GM12878 (cell line): ENCODE measurements around the gene S1PR4. TPM values are rescaled to one million over a fixed set of nuclear protein-coding genes. Genes with fewer than 3 reads are reported as not detected.
A peak's percentile ranks its signal among the peaks of the same experiment; 100 is the strongest.

ENCODE experiments used
- ATAC-seq: fragments of 200-7000 bp; cut with Tn5 transposase; 3 replicates; pipeline ENCODE4 v1.9.1; 2020; ENCODE audit warnings: mild to moderate bottlenecking, moderate library complexity
- BruUV-seq: library from RNA; stranded (reverse); fragments of 400-500 nt; replicated peaks from 2 replicates; lab custom pipeline; 2021; lab: Mats Ljungman, UMichigan
- CTCF ChIA-PET: fragments of 300-600 bp; sonication (Branson Sonifier 250); formaldehyde crosslinking; extraction: SDS; loops from one replicate; lab custom pipeline; 2021; ENCODE audit warnings: inconsistent platforms; lab: Yijun Ruan, JAX
- POLR2A ChIA-PET: fragments of 350-600 bp; formaldehyde crosslinking; extraction: SDS; loops from one replicate; lab custom pipeline; 2021; ENCODE audit warnings: inconsistent platforms; lab: Charles Lee
- RAD21 ChIA-PET: fragments of 300-600 bp; sonication (Branson Sonifier 250); formaldehyde crosslinking; loops from one replicate; lab custom pipeline; 2023; ENCODE audit warnings: antibody characterized with exemption; ENCODE audit not compliant: unreplicated experiment; lab: Charles Lee
- SMC1A ChIA-PET: fragments of 300-600 bp; sonication (Branson Sonifier 250); formaldehyde crosslinking; loops from one replicate; lab custom pipeline; 2023; ENCODE audit not compliant: unreplicated experiment, uncharacterized antibody; lab: Charles Lee
- DNase-seq: peaks from one replicate; pipeline ENCODE4 v3.0.0-alpha.2; 2011; ENCODE audit warnings: low read depth, low spot score
- FAIRE-seq: peaks from 3 replicates; lab custom pipeline; 2011; peaks lifted over from hg19 to GRCh38; lab: Jason Lieb, UNC
- H2AFZ ChIP-seq: 2 replicates; pipeline ENCODE4 v1.6.0; 2011; ENCODE audit warnings: low read depth, low read length, control low read depth; ENCODE audit not compliant: control insufficient read depth
- H3K27ac ChIP-seq: 2 replicates; pipeline ENCODE4 v1.5.1; 2011; ENCODE audit warnings: control low read depth; ENCODE audit not compliant: control insufficient read depth, insufficient read depth
- H3K27me3 ChIP-seq, 2 experiments: replicated peaks in 1 of 2; 2 replicates each; pipeline versions ENCODE4 v1.6.0 to v1.6.1; 2011; ENCODE audit warnings: low read length in 1 of 2; ENCODE audit not compliant: control insufficient read depth in 2 of 2, insufficient read depth in 2 of 2
- H3K36me3 ChIP-seq, 2 experiments: 2 replicates each; pipeline ENCODE4 v1.5.1; 2011; ENCODE audit warnings: low read length in 1 of 2; ENCODE audit not compliant: control insufficient read depth in 2 of 2, insufficient read depth in 2 of 2
- H3K4me1 ChIP-seq: 2 replicates; pipeline ENCODE4 v1.6.1; 2011; ENCODE audit warnings: mild to moderate bottlenecking, low read length, moderate library complexity, mixed read lengths; ENCODE audit not compliant: control insufficient read depth, insufficient read depth
- H3K4me2 ChIP-seq: 2 replicates; pipeline ENCODE4 v1.6.0; 2011; ENCODE audit warnings: control low read depth; ENCODE audit not compliant: control insufficient read depth, insufficient read depth
- H3K4me3 ChIP-seq: fragments of 200-600 bp; sonication (generic); 2 replicates; pipeline ENCODE4 v1.5.1; 2016
- H3K79me2 ChIP-seq: 2 replicates; pipeline ENCODE4 v1.6.0; 2011; ENCODE audit warnings: low read length; ENCODE audit not compliant: control insufficient read depth, insufficient read depth
- H3K9ac ChIP-seq: 2 replicates; pipeline ENCODE4 v1.8.0; 2011; ENCODE audit warnings: low read length, control low read depth, mixed read lengths; ENCODE audit not compliant: control insufficient read depth, insufficient read depth
- H3K9me3 ChIP-seq: replicated peaks from 3 replicates; pipeline ENCODE4 v1.5.1; 2011; ENCODE audit warnings: mild to moderate bottlenecking, low read length; ENCODE audit not compliant: control insufficient read depth, insufficient read depth
- H4K20me1 ChIP-seq: 2 replicates; pipeline ENCODE4 v1.6.0; 2011; ENCODE audit not compliant: control insufficient read depth, insufficient read depth
- CREB1 ChIP-seq: IDR thresholded peaks from 2 replicates; pipeline ENCODE4 v1.6.1; 2012; ENCODE audit warnings: low read depth, mild to moderate bottlenecking, inconsistent platforms
- E4F1 ChIP-seq: fragments of 450-650 bp; IDR thresholded peaks from 2 replicates; pipeline ENCODE4 v1.6.1; 2018; ENCODE audit warnings: borderline replicate concordance, mild to moderate bottlenecking; ENCODE audit not compliant: partially characterized antibody
- IRF4 ChIP-seq: IDR thresholded peaks from 2 replicates; pipeline ENCODE4 v1.6.1; 2011; ENCODE audit warnings: low read depth, low read length
- MEF2A ChIP-seq: IDR thresholded peaks from 2 replicates; pipeline ENCODE4 v1.6.1; 2011; ENCODE audit warnings: low read depth, mild to moderate bottlenecking, low read length, moderate library complexity; ENCODE audit not compliant: insufficient read depth
- NR2C1 ChIP-seq: fragments of 450-650 bp; IDR thresholded peaks from 2 replicates; pipeline ENCODE4 v1.6.1; 2017; ENCODE audit warnings: antibody characterized with exemption, mild to moderate bottlenecking, moderate library complexity
- RBBP5 ChIP-seq: fragments of 200-600 bp; sonication (generic); conservative IDR thresholded peaks from 2 replicates; pipeline ENCODE4 v1.6.1; 2016
- ZNF274 ChIP-seq: IDR thresholded peaks from one replicate; pipeline ENCODE4 v1.8.0; 2011; ENCODE audit not compliant: insufficient read length, insufficient read depth
- ZSCAN29 ChIP-seq: fragments of 450-650 bp; IDR thresholded peaks from 2 replicates; pipeline ENCODE4 v1.6.1; 2017; ENCODE audit warnings: mild to moderate bottlenecking, moderate library complexity
- WGBS: methylation state at CpG from one replicate; pipeline ENCODE4 v1.1.6; 2016; ENCODE audit warnings: low lambda C conversion rate; ENCODE audit not compliant: insufficient replicate concordance, insufficient coverage; ENCODE audit errors: missing lambda C conversion rate; 5-methylcytosine and 5-hydroxymethylcytosine counted together
- in situ Hi-C: fragments of 300-500 bp; cut with MboI; formaldehyde crosslinking; loops from 9 replicates; pipeline ENCODE4 v1.14.3; 2018; ENCODE audit warnings: mixed read lengths
- intact Hi-C: fragments of 100-400 bp; cut with micrococcal nuclease; formaldehyde crosslinking; loops from one replicate; pipeline ENCODE4 v1.14.2; 2022; ENCODE audit not compliant: unreplicated experiment
- polyA plus RNA-seq, 11 experiments: library from polyadenylated mRNA; depleted of rRNA in 4 of 11; unstranded in 6 of 11; stranded (reverse) in 5 of 11; fragments of >200 nt; fragmentation: Nextera tagmentation in 4 of 11; fragmentation: Illumina TruSeq in 1 of 11; extraction: Ambion mirVana in 4 of 11; extraction: Trizol in 1 of 11; gene quantifications; 1 replicate in 1 of 11; 2 replicates in 10 of 11; pipeline versions ENCODE4 v1.2.1 to v1.2.3, GENCODE V29; 2011 to 2016; ENCODE audit warnings: inconsistent platforms in 2 of 11, missing spikeins in 2 of 11, low read depth in 1 of 11
- total RNA-seq, 4 experiments: library from RNA; depleted of rRNA in 3 of 4; stranded (reverse); fragments of >200 nt in 3 of 4; fragmentation: Illumina TruSeq in 1 of 4; extraction: Trizol in 1 of 4; gene quantifications; 2 replicates each; pipeline versions ENCODE4 v1.2.1 to v1.2.3, GENCODE V29; 2013 to 2021
- TF ChIP-seq, protein P1 (sequence below): fragments of 450-650 bp; IDR thresholded peaks from 2 replicates; pipeline ENCODE4 v1.6.1; 2017; ENCODE audit warnings: antibody characterized with exemption, mild to moderate bottlenecking, moderate library complexity
- TF ChIP-seq, protein P2 (sequence below): IDR thresholded peaks from 2 replicates; pipeline ENCODE4 v1.6.1; 2012; ENCODE audit warnings: low read depth, low read length, improper control_type of control experiment
- TF ChIP-seq, protein P3 (sequence below): fragments of 450-650 bp; formaldehyde crosslinking; IDR thresholded peaks from 2 replicates; pipeline ENCODE4 v1.5.0; 2022; ENCODE audit warnings: mild to moderate bottlenecking, missing genetic modification characterization

Gene S1PR4
- total and polyA plus RNA-seq, 10 of the 15 experiments (the other 5 are each of a cell fraction or from before 2014, with no cell fraction given), result 0.19 to 57.7 (median 32.4) TPM; not detected in 1

GRCh38 chr19:3133793-3134116 is 44.8 kb upstream of the S1PR4 start:
- no peaks in the 10 kb centered on the region for H3K27me3 ChIP-seq
- no peak for FAIRE-seq
- BruUV-seq, result no TSS peak
- in situ Hi-C loops, result no loop called here
- peak overlapping the region; percentile 73 for H2AFZ ChIP-seq
- 44% methylated on average over 4 of the region's 4 CpGs for WGBS
- CTCF ChIA-PET, result interaction anchor here (1.7 to 6.7 kb wide), 2 partner anchors 10 to 30 kb away, joined by 7 to 117 read pairs; no protein-coding TSS in a partner anchor
- no peaks in the 10 kb centered on the region; a peak in 1 of 4 replicates for H3K36me3 ChIP-seq
- POLR2A ChIA-PET, result interaction anchor here (1.0 to 1.4 kb wide), 3 partner anchors 8 to 183 kb away, joined by 3 to 7 read pairs (median 5); no protein-coding TSS in a partner anchor
- peaks cover 13% of the 10 kb centered on the region for H3K79me2 ChIP-seq
- no peaks in the 10 kb centered on the region for H4K20me1 ChIP-seq
- RAD21 ChIA-PET, result interaction anchor here (1.5 kb wide), 1 partner anchor 99 kb away, joined by 3 read pairs; no protein-coding TSS in a partner anchor
- H3K4me2 ChIP-seq, result peak overlapping the region; percentile 84
- SMC1A ChIA-PET, result interaction anchor here (1.5 to 1.9 kb wide), 3 partner anchors 8 to 30 kb away, joined by 3 to 6 read pairs (median 5); no protein-coding TSS in a partner anchor
- ATAC-seq, result no peak
- H3K9me3 ChIP-seq, result no peaks in the 10 kb centered on the region
- peaks cover 17% of the 10 kb centered on the region for H3K4me1 ChIP-seq
- peak overlapping the region; percentile 84 for H3K27ac ChIP-seq
- no peak for DNase-seq
- peak overlapping the region; percentile 46; the same call in 1 of the 2 replicates for H3K9ac ChIP-seq
- intact Hi-C loops, result no loop called here
- no peak overlapping the region for H3K4me3 ChIP-seq
- TF ChIP-seq, protein P1, sequence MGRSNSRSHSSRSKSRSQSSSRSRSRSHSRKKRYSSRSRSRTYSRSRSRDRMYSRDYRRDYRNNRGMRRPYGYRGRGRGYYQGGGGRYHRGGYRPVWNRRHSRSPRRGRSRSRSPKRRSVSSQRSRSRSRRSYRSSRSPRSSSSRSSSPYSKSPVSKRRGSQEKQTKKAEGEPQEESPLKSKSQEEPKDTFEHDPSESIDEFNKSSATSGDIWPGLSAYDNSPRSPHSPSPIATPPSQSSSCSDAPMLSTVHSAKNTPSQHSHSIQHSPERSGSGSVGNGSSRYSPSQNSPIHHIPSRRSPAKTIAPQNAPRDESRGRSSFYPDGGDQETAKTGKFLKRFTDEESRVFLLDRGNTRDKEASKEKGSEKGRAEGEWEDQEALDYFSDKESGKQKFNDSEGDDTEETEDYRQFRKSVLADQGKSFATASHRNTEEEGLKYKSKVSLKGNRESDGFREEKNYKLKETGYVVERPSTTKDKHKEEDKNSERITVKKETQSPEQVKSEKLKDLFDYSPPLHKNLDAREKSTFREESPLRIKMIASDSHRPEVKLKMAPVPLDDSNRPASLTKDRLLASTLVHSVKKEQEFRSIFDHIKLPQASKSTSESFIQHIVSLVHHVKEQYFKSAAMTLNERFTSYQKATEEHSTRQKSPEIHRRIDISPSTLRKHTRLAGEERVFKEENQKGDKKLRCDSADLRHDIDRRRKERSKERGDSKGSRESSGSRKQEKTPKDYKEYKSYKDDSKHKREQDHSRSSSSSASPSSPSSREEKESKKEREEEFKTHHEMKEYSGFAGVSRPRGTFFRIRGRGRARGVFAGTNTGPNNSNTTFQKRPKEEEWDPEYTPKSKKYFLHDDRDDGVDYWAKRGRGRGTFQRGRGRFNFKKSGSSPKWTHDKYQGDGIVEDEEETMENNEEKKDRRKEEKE, result no peak
- no peak for TF ChIP-seq NR2C1
- TF ChIP-seq MEF2A, result no peak
- TF ChIP-seq ZSCAN29, result no peak
- TF ChIP-seq, protein P2, sequence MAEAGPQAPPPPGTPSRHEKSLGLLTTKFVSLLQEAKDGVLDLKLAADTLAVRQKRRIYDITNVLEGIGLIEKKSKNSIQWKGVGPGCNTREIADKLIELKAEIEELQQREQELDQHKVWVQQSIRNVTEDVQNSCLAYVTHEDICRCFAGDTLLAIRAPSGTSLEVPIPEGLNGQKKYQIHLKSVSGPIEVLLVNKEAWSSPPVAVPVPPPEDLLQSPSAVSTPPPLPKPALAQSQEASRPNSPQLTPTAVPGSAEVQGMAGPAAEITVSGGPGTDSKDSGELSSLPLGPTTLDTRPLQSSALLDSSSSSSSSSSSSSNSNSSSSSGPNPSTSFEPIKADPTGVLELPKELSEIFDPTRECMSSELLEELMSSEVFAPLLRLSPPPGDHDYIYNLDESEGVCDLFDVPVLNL, result no peak
- TF ChIP-seq, protein P3, sequence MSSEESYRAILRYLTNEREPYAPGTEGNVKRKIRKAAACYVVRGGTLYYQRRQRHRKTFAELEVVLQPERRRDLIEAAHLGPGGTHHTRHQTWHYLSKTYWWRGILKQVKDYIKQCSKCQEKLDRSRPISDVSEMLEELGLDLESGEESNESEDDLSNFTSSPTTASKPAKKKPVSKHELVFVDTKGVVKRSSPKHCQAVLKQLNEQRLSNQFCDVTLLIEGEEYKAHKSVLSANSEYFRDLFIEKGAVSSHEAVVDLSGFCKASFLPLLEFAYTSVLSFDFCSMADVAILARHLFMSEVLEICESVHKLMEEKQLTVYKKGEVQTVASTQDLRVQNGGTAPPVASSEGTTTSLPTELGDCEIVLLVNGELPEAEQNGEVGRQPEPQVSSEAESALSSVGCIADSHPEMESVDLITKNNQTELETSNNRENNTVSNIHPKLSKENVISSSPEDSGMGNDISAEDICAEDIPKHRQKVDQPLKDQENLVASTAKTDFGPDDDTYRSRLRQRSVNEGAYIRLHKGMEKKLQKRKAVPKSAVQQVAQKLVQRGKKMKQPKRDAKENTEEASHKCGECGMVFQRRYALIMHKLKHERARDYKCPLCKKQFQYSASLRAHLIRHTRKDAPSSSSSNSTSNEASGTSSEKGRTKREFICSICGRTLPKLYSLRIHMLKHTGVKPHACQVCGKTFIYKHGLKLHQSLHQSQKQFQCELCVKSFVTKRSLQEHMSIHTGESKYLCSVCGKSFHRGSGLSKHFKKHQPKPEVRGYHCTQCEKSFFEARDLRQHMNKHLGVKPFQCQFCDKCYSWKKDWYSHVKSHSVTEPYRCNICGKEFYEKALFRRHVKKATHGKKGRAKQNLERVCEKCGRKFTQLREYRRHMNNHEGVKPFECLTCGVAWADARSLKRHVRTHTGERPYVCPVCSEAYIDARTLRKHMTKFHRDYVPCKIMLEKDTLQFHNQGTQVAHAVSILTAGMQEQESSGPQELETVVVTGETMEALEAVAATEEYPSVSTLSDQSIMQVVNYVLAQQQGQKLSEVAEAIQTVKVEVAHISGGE (CRISPR knock-in tag), result no peak
- TF ChIP-seq RBBP5, result no peak
- no peak for TF ChIP-seq ZNF274
- TF ChIP-seq E4F1, result no peak
- no peak for TF ChIP-seq CREB1
- no peak for TF ChIP-seq IRF4
